Neural cell (in vitro differentiated cells): Measurements from ENCODE around the gene ABHD4. TPM values are rescaled to one million over a fixed set of nuclear protein-coding genes. Genes with fewer than 3 reads are reported as not detected.

Source experiments
- H2AFZ ChIP-seq: fragments of 200-600, 300-800 bp; sonication (generic), shearing (Covaris generic); 2 replicates; pipeline ENCODE4 v1.6.0; 2014; ENCODE audit warnings: low read depth, mild to moderate bottlenecking, antibody characterized with exemption, low read length, moderate library complexity
- H3F3A ChIP-seq: fragments of 200-600 bp; shearing (Covaris generic); 2 replicates; pipeline ENCODE4 v1.6.1; 2016; ENCODE audit warnings: mild to moderate bottlenecking, moderate library complexity, mixed read lengths, antibody characterized with exemption, low read length; ENCODE audit not compliant: insufficient read depth, poor library complexity, severe bottlenecking
- H3K27ac ChIP-seq: fragments of 200-600, 300-800 bp; sonication (generic), shearing (Covaris generic); 2 replicates; pipeline ENCODE4 v1.5.1; 2014; ENCODE audit warnings: mild to moderate bottlenecking, low read length, moderate library complexity
- H3K27me3 ChIP-seq: fragments of 300-800, 200-600 bp; sonication (generic), shearing (Covaris generic); 2 replicates; pipeline ENCODE4 v1.6.0; 2014; ENCODE audit warnings: mild to moderate bottlenecking, low read depth, low read length, moderate library complexity; ENCODE audit not compliant: insufficient read depth
- H3K36me3 ChIP-seq: fragments of 300-800, 200-600 bp; sonication (generic), shearing (Covaris generic); 2 replicates; pipeline ENCODE4 v1.5.1; 2014; ENCODE audit warnings: mild to moderate bottlenecking, antibody characterized with exemption, low read length, moderate library complexity; ENCODE audit not compliant: insufficient read depth
- H3K4me2 ChIP-seq: fragments of 300-800, 200-600 bp; sonication (generic), shearing (Covaris generic); 2 replicates; pipeline ENCODE4 v1.6.0; 2014; ENCODE audit warnings: mild to moderate bottlenecking, low read length
- H3K4me3 ChIP-seq: fragments of 300-800, 200-600 bp; sonication (generic), shearing (Covaris generic); 2 replicates; pipeline ENCODE4 v1.5.1; 2014; ENCODE audit warnings: mild to moderate bottlenecking, low read length, moderate library complexity
- H3K79me2 ChIP-seq: fragments of 200-600 bp; shearing (Covaris generic); replicated peaks from 2 replicates; pipeline ENCODE4 v1.6.0; 2014; ENCODE audit warnings: mild to moderate bottlenecking, low read length, moderate library complexity; ENCODE audit not compliant: insufficient read depth
- H3K9ac ChIP-seq: fragments of 300-800, 200-600 bp; sonication (generic), shearing (Covaris generic); 2 replicates; pipeline ENCODE4 v1.6.1; 2016; ENCODE audit warnings: mild to moderate bottlenecking, low read length, mixed read lengths
- H3K9me2 ChIP-seq: fragments of 200-600 bp; shearing (Covaris generic); 2 replicates; pipeline ENCODE4 v1.6.1; 2016; ENCODE audit warnings: mild to moderate bottlenecking, low read length, mixed read lengths; ENCODE audit not compliant: insufficient read depth
- H3K9me3 ChIP-seq: fragments of 200-600, 300-800 bp; sonication (generic), shearing (Covaris generic); 2 replicates; pipeline ENCODE4 v1.6.1; 2016; ENCODE audit warnings: mild to moderate bottlenecking, mixed run types, low read length, moderate library complexity, mixed read lengths
- H4K20me1 ChIP-seq: fragments of 200-600 bp; shearing (Covaris generic); 2 replicates; pipeline ENCODE4 v1.6.1; 2016; ENCODE audit warnings: mild to moderate bottlenecking, mixed run types; ENCODE audit not compliant: insufficient read depth
- CTCF ChIP-seq: fragments of 450-650 bp; IDR thresholded peaks from 2 replicates; pipeline ENCODE4 v1.5.1; 2014; ENCODE audit warnings: antibody characterized with exemption, mild to moderate bottlenecking, moderate library complexity; ENCODE audit not compliant: poor library complexity, severe bottlenecking
- EP300 ChIP-seq: fragments of 450-650 bp; conservative IDR thresholded peaks from 2 replicates; pipeline ENCODE4 v1.6.1; 2014; ENCODE audit warnings: antibody characterized with exemption, mild to moderate bottlenecking, moderate library complexity; ENCODE audit not compliant: poor library complexity, severe bottlenecking
- EZH2 ChIP-seq: fragments of 200-600, 300-800 bp; shearing (Covaris generic), sonication (generic); IDR thresholded peaks from 2 replicates; pipeline ENCODE4 v1.6.1; 2014; ENCODE audit warnings: antibody characterized with exemption, low read length, borderline replicate concordance, mild to moderate bottlenecking; ENCODE audit not compliant: insufficient read depth, poor library complexity, severe bottlenecking
- MXI1 ChIP-seq: fragments of 450-650 bp; conservative IDR thresholded peaks from 2 replicates; pipeline ENCODE4 v1.6.1; 2014; ENCODE audit warnings: antibody characterized with exemption, mild to moderate bottlenecking; ENCODE audit not compliant: poor library complexity, severe bottlenecking
- POLR2AphosphoS5 ChIP-seq: IDR thresholded peaks from 2 replicates; pipeline ENCODE4 v1.6.1; 2012
- RAD21 ChIP-seq: fragments of 450-650 bp; conservative IDR thresholded peaks from 2 replicates; pipeline ENCODE4 v1.6.1; 2014; ENCODE audit warnings: antibody characterized with exemption, mild to moderate bottlenecking, moderate library complexity
- REST ChIP-seq: IDR thresholded peaks from 2 replicates; pipeline ENCODE4 v1.6.1; 2012; ENCODE audit warnings: borderline replicate concordance
- SMC3 ChIP-seq: fragments of 450-650 bp; conservative IDR thresholded peaks from 2 replicates; pipeline ENCODE4 v1.6.1; 2014; ENCODE audit warnings: antibody characterized with exemption, mild to moderate bottlenecking, moderate library complexity; ENCODE audit not compliant: poor library complexity
- TAF1 ChIP-seq: IDR thresholded peaks from 2 replicates; pipeline ENCODE4 v1.6.1; 2012; ENCODE audit warnings: low read depth
- polyA plus RNA-seq: library from polyadenylated mRNA; depleted of rRNA; stranded (reverse); fragments of >200 nt; gene quantifications from 2 replicates; pipeline ENCODE4 v1.2.3, GENCODE V29; 2014

The ABHD4 gene
- polyA plus RNA-seq, 1 donor from 2014 or later, result 2.6 TPM

GRCh38 chr14:22656226-22656625 is 58.1 kb downstream of the ABHD4 start:
- H3K36me3 ChIP-seq, result no peaks in the 10 kb centered on the region
- H3K9me3 ChIP-seq, result no peaks in the 10 kb centered on the region
- H2AFZ ChIP-seq, result no peak overlapping the region
- H3K9ac ChIP-seq, result no peak overlapping the region
- H3K27ac ChIP-seq, result no peak overlapping the region
- no peak overlapping the region for H3K4me3 ChIP-seq
- TF ChIP-seq CTCF, result no peak
- TF ChIP-seq EZH2, result no peak
- no peak for TF ChIP-seq POLR2AphosphoS5
- TF ChIP-seq MXI1, result no peak
- no peak for TF ChIP-seq TAF1
- no peak for TF ChIP-seq REST
- no peak for TF ChIP-seq SMC3
- no peak for TF ChIP-seq RAD21
- TF ChIP-seq EP300, result no peak
- no peaks in the 10 kb centered on the region for H4K20me1 ChIP-seq
- no peak overlapping the region for H3K4me2 ChIP-seq
- H3F3A ChIP-seq, result no peaks in the 10 kb centered on the region
- H3K9me2 ChIP-seq, result no peaks in the 10 kb centered on the region
- H3K79me2 ChIP-seq, result no peaks in the 10 kb centered on the region
- H3K27me3 ChIP-seq, result no peaks in the 10 kb centered on the region

- Histone ChIP-seq H3F3A (no peaks in the 10 kb centered on the region), H3K27ac (no peak overlapping the region), H2AFZ (no peak overlapping the region), H3K36me3 (no peaks in the 10 kb centered on the region), H3K9ac (no peak overlapping the region), H3K4me3 (no peak overlapping the region), H4K20me1 (no peaks in the 10 kb centered on the region), H3K9me3 (no peaks in the 10 kb centered on the region), H3K27me3 (no peaks in the 10 kb centered on the region), H3K4me2 (no peak overlapping the region), H3K79me2 (no peaks in the 10 kb centered on the region), H3K9me2 (no peaks in the 10 kb centered on the region)
- TF ChIP-seq EZH2 (no peak), TAF1 (no peak), EP300 (no peak), REST (no peak), SMC3 (no peak), POLR2AphosphoS5 (no peak), CTCF (no peak), RAD21 (no peak), MXI1 (no peak)
These were observed 59.0 kb downstream of the ABHD4 start for GRCh38 chr14:22656945-22657731.
